H1 (cell line): ENCODE data around the gene CLEC2B. TPM values are rescaled to one million over a fixed set of nuclear protein-coding genes. Genes with fewer than 3 reads are reported as not detected.

Experiments used
- CTCF ChIA-PET: fragments of 300-600 bp; sonication (Branson Sonifier 250); formaldehyde crosslinking; loops from one replicate; lab custom pipeline; 2021; ENCODE audit not compliant: partially characterized antibody; lab: Charles Lee
- POLR2A ChIA-PET: fragments of 300-600 bp; sonication (Branson Sonifier 250); formaldehyde crosslinking; loops from one replicate; lab custom pipeline; 2021; ENCODE audit warnings: inconsistent platforms; ENCODE audit not compliant: partially characterized antibody; lab: Charles Lee
- DNase-seq, 2 experiments: peaks; one replicate each; pipeline versions ENCODE4 v3.0.0 to v3.0.0-alpha.2; 2010 to 2022; ENCODE audit warnings: low spot score in 2 of 2, low read depth in 1 of 2, mixed read lengths in 1 of 2
- FAIRE-seq: peaks from 2 replicates; lab custom pipeline; 2011; peaks lifted over from hg19 to GRCh38; lab: Jason Lieb, UNC
- H2AFZ ChIP-seq: 2 replicates; pipeline ENCODE4 v1.8.1; 2012; ENCODE audit warnings: low read length, inconsistent platforms
- H2AK5ac ChIP-seq: 2 replicates; pipeline ENCODE4 v1.6.1; 2013; ENCODE audit warnings: low read depth, low read length
- H2BK120ac ChIP-seq: replicated peaks from 2 replicates; pipeline ENCODE3; 2013; ENCODE audit warnings: low read depth, low read length, inconsistent platforms
- H2BK12ac ChIP-seq: 2 replicates; pipeline ENCODE4 v1.6.1; 2013; ENCODE audit warnings: low read depth, low read length
- H2BK15ac ChIP-seq: 2 replicates; pipeline ENCODE4 v1.6.1; 2013; ENCODE audit warnings: low read length
- H2BK20ac ChIP-seq: 2 replicates; pipeline ENCODE4 v1.6.1; 2013; ENCODE audit warnings: low read length
- H2BK5ac ChIP-seq: 2 replicates; pipeline ENCODE4 v1.6.1; 2013; ENCODE audit warnings: low read depth, low read length
- H3K14ac ChIP-seq: 2 replicates; pipeline ENCODE4 v1.6.1; 2013; ENCODE audit warnings: inconsistent platforms; ENCODE audit not compliant: insufficient read length
- H3K18ac ChIP-seq: 2 replicates; pipeline ENCODE4 v1.6.1; 2013; ENCODE audit warnings: low read length; ENCODE audit errors: extremely low read depth
- H3K23ac ChIP-seq: 2 replicates; pipeline ENCODE4 v1.6.1; 2013; ENCODE audit warnings: inconsistent platforms; ENCODE audit not compliant: insufficient read length
- H3K23me2 ChIP-seq: 2 replicates; pipeline ENCODE4 v1.6.1; 2013; ENCODE audit warnings: low read depth, low read length
- H3K27ac ChIP-seq: 2 replicates; pipeline ENCODE4 v1.6.1; 2011; ENCODE audit warnings: low read depth, low read length, inconsistent platforms
- H3K27me3 ChIP-seq, 4 experiments: replicated peaks in 1 of 4; 1 replicate in 1 of 4; 2 replicates in 3 of 4; pipeline versions ENCODE4 v1.6.1 to v1.8.1; 2011 to 2013; ENCODE audit warnings: low read length in 3 of 4, mild to moderate bottlenecking in 3 of 4, inconsistent platforms in 2 of 4, mixed read lengths in 2 of 4, moderate library complexity in 1 of 4; ENCODE audit not compliant: control insufficient read depth in 3 of 4, insufficient read depth in 3 of 4; ENCODE audit errors: extremely low read depth in 1 of 4
- H3K36me3 ChIP-seq, 4 experiments: 2 replicates each; pipeline versions ENCODE4 v1.6.1 to v1.8.1; 2011 to 2013; ENCODE audit warnings: mild to moderate bottlenecking in 4 of 4, low read length in 3 of 4, moderate library complexity in 2 of 4, control low read depth in 1 of 4, inconsistent platforms in 1 of 4; ENCODE audit not compliant: insufficient read depth in 4 of 4, control insufficient read depth in 2 of 4
- H3K4ac ChIP-seq: replicated peaks from 2 replicates; pipeline ENCODE3; 2013; ENCODE audit warnings: low read length, low read depth, mixed read lengths, inconsistent platforms; ENCODE audit not compliant: insufficient read length
- H3K4me1 ChIP-seq, 4 experiments: replicated peaks in 1 of 4; 1 replicate in 1 of 4; 2 replicates in 3 of 4; pipeline versions ENCODE4 v1.6.1 to v1.8.1; 2011 to 2013; ENCODE audit warnings: low read length in 3 of 4, inconsistent platforms in 2 of 4, mixed read lengths in 1 of 4; ENCODE audit not compliant: insufficient read depth in 4 of 4, control insufficient read depth in 3 of 4
- H3K4me2 ChIP-seq, 2 experiments: 2 replicates each; pipeline versions ENCODE4 v1.6.1 to v1.8.1; 2011 to 2013; ENCODE audit warnings: low read depth in 2 of 2, low read length in 2 of 2, control low read depth in 1 of 2, inconsistent platforms in 1 of 2, mild to moderate bottlenecking in 1 of 2; ENCODE audit not compliant: insufficient read depth in 1 of 2
- H3K4me3 ChIP-seq, 4 experiments: fragments of 200-600, 300-600 bp in 1 of 4; sonication (generic), shearing (Covaris generic), sonication (Bioruptor Twin) in 1 of 4; 2 replicates each; pipeline versions ENCODE4 v1.5.1 to v1.8.1; 2011 to 2016; ENCODE audit warnings: low read length in 4 of 4, low read depth in 3 of 4, control low read depth in 2 of 4, inconsistent platforms in 2 of 4, mild to moderate bottlenecking in 2 of 4, mixed read lengths in 1 of 4, moderate library complexity in 1 of 4; ENCODE audit not compliant: insufficient read depth in 2 of 4; ENCODE audit errors: extremely low read depth in 1 of 4
- H3K56ac ChIP-seq: replicated peaks from 2 replicates; pipeline ENCODE3; 2013; ENCODE audit warnings: low read depth, mild to moderate bottlenecking, mixed read lengths, low read length, inconsistent platforms; ENCODE audit not compliant: insufficient read length
- H3K79me1 ChIP-seq: 2 replicates; pipeline ENCODE4 v1.6.1; 2013; ENCODE audit warnings: low read depth, low read length, control low read depth
- H3K79me2 ChIP-seq, 2 experiments: 2 replicates each; pipeline versions ENCODE4 v1.6.1 to v1.8.1; 2012 to 2013; ENCODE audit warnings: low read length in 2 of 2, mild to moderate bottlenecking in 2 of 2, inconsistent platforms in 1 of 2; ENCODE audit not compliant: insufficient read depth in 2 of 2, control insufficient read depth in 1 of 2
- H3K9ac ChIP-seq, 4 experiments: replicated peaks in 1 of 4; 1 replicate in 1 of 4; 2 replicates in 3 of 4; pipeline versions ENCODE4 v1.6.1 to v1.8.1; 2011 to 2013; ENCODE audit warnings: low read depth in 3 of 4, low read length in 3 of 4, control low read depth in 2 of 4, mild to moderate bottlenecking in 2 of 4, moderate library complexity in 2 of 4, inconsistent platforms in 1 of 4; ENCODE audit errors: extremely low read depth in 1 of 4
- H3K9me3 ChIP-seq, 2 experiments: 2 replicates each; pipeline versions ENCODE4 v1.6.1 to v1.8.1; 2012 to 2013; ENCODE audit warnings: mild to moderate bottlenecking in 2 of 2, moderate library complexity in 2 of 2, control low read depth in 1 of 2, inconsistent platforms in 1 of 2, low read depth in 1 of 2, low read length in 1 of 2, mixed read lengths in 1 of 2; ENCODE audit not compliant: insufficient read depth in 2 of 2
- H4K20me1 ChIP-seq, 2 experiments: replicated peaks in 1 of 2; 2 replicates each; pipeline versions ENCODE3 to v1.8.1; 2011 to 2013; ENCODE audit warnings: inconsistent platforms in 2 of 2, low read length in 2 of 2, mild to moderate bottlenecking in 1 of 2; ENCODE audit not compliant: insufficient read depth in 2 of 2, control insufficient read depth in 1 of 2
- H4K5ac ChIP-seq: 2 replicates; pipeline ENCODE4 v1.6.1; 2013; ENCODE audit warnings: low read length, low read depth, mixed read lengths, inconsistent platforms; ENCODE audit not compliant: insufficient read length
- H4K8ac ChIP-seq: 2 replicates; pipeline ENCODE4 v1.8.0; 2013; ENCODE audit warnings: mild to moderate bottlenecking, moderate library complexity, low read length, inconsistent platforms; ENCODE audit not compliant: insufficient read depth; ENCODE audit errors: extremely low read depth
- H4K91ac ChIP-seq: replicated peaks from 2 replicates; pipeline ENCODE3; 2013; ENCODE audit warnings: low read length, mixed read lengths, inconsistent platforms; ENCODE audit not compliant: insufficient read length
- ASH2L ChIP-seq: fragments of 200-600, 300-600 bp; sonication (generic); IDR thresholded peaks from one replicate; pipeline ENCODE4 v1.7.1; 2017; ENCODE audit warnings: low read length
- CTBP2 ChIP-seq: IDR thresholded peaks from 2 replicates; pipeline ENCODE4 v1.7.0; 2011; ENCODE audit warnings: borderline replicate concordance, mild to moderate bottlenecking, moderate library complexity, mixed read lengths, low read length; ENCODE audit not compliant: insufficient read depth, insufficient read length
- KDM5A ChIP-seq: fragments of 200-600 bp; IDR thresholded peaks from 2 replicates; pipeline ENCODE4 v1.7.1; 2012; ENCODE audit warnings: mild to moderate bottlenecking, low read length, inconsistent platforms, mixed read lengths
- NRF1 ChIP-seq: IDR thresholded peaks from 2 replicates; pipeline ENCODE4 v1.6.1; 2011; ENCODE audit warnings: mild to moderate bottlenecking, low read depth, low read length, improper control_type of control experiment
- POLR2A ChIP-seq, 2 experiments: IDR thresholded peaks; 1 replicate in 1 of 2; 2 replicates in 1 of 2; pipeline ENCODE4 v1.6.1; 2011; ENCODE audit warnings: low read depth in 2 of 2, low read length in 2 of 2, mild to moderate bottlenecking in 2 of 2; ENCODE audit errors: control extremely low read depth in 1 of 2
- POU5F1 ChIP-seq: IDR thresholded peaks from 2 replicates; pipeline ENCODE4 v1.6.1; 2011; ENCODE audit warnings: low read depth, mild to moderate bottlenecking, low read length, moderate library complexity
- polyA plus RNA-seq, 7 experiments: library from polyadenylated mRNA; depleted of rRNA in 3 of 7; stranded (reverse) in 5 of 7; unstranded in 2 of 7; fragments of >200 nt in 5 of 7; fragments of 200-250 nt in 2 of 7; gene quantifications; 1 replicate in 5 of 7; 2 replicates in 1 of 7; 4 replicates in 1 of 7; pipeline versions ENCODE4 v1.2.1 to v1.2.3, GENCODE V29; 2011 to 2013; ENCODE audit warnings: missing spikeins in 2 of 7, mixed read lengths in 2 of 7
- total RNA-seq: library from RNA; stranded (reverse); fragmentation: NEBNext Ultra II Directional; extraction: Animal tissue kit (Norgen Biotek cat#: 25700); gene quantifications from 2 replicates; pipeline ENCODE4 v1.2.1, GENCODE V29; 2021
- TF ChIP-seq, protein P1 (sequence below), 3 experiments: IDR thresholded peaks; 1 replicate in 2 of 3; 2 replicates in 1 of 3; pipeline versions ENCODE4 v1.5.1 to v1.6.1; 2011; ENCODE audit warnings: low read length in 3 of 3, mild to moderate bottlenecking in 3 of 3, inconsistent platforms in 2 of 3, low read depth in 1 of 3, moderate library complexity in 1 of 3; ENCODE audit not compliant: insufficient read depth in 1 of 3; ENCODE audit errors: control extremely low read depth in 1 of 3

The CLEC2B gene
- total and polyA plus RNA-seq, 2 of the 8 experiments (the other 6 are each of a cell fraction or from before 2014, with no cell fraction given) = not detected

DNA sequence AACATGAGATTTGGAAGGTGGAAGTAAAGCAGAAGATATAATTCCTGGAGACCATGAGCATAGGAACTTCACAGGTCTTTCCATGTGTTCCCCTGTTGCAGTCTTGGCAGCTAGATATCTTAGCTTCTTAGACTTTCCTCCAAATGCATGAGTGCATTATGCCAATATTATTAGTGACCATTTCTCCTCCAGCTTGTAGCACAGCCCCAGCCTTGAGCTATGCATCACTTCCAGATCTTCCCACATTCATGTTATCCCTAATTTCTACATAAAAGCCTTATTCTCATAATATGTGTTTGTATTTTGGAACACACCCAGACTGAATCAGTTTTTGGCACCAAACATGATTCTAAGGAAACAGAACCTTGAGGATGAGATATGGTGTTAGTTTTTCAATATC lies 11.0 kb downstream of the CLEC2B start:
- Histone ChIP-seq H2BK20ac (no peak overlapping the region), H3K4me2 (no peak overlapping the region), H3K56ac (no peak overlapping the region), H2BK15ac (no peak overlapping the region), H3K18ac (no peak overlapping the region), H3K23ac (no peak overlapping the region), H3K79me2 (no peaks in the 10 kb centered on the region), H3K36me3 (no peaks in the 10 kb centered on the region), H3K4ac (no peak overlapping the region), H4K8ac (no peak overlapping the region), H4K20me1 (no peaks in the 10 kb centered on the region), H4K5ac (no peak overlapping the region), H3K27me3 (no peaks in the 10 kb centered on the region), H2BK12ac (no peak overlapping the region), H2AFZ (no peak overlapping the region), H3K9me3 (no peaks in the 10 kb centered on the region), H2AK5ac (no peak overlapping the region), H3K4me3 (no peak overlapping the region), H4K91ac (no peak overlapping the region), H3K27ac (no peak overlapping the region), H2BK5ac (no peak overlapping the region), H3K23me2 (no peaks in the 10 kb centered on the region), H2BK120ac (no peak overlapping the region), H3K9ac (no peak overlapping the region), H3K79me1 (no peaks in the 10 kb centered on the region), H3K14ac (no peak overlapping the region), H3K4me1 (no peaks in the 10 kb centered on the region)
- FAIRE-seq = no peak
- ChIA-PET POLR2A (no interaction called here), CTCF (interaction anchor here (0.6 to 1.6 kb wide), 3 partner anchors 16 to 59 kb away, joined by 3 to 5 read pairs (median 3); no protein-coding TSS in a partner anchor)
- DNase-seq = no peak
- TF ChIP-seq CTBP2 (no peak), NRF1 (no peak), ASH2L (no peak), POU5F1 (no peak), KDM5A (no peak), POLR2A (IDR thresholded peaks at IDR 0.05; ENCODE audit: control extremely low read depth in 1 of 2, low read depth in 2 of 2, low read length in 2 of 2) (no peak)
- TF ChIP-seq, protein P1, sequence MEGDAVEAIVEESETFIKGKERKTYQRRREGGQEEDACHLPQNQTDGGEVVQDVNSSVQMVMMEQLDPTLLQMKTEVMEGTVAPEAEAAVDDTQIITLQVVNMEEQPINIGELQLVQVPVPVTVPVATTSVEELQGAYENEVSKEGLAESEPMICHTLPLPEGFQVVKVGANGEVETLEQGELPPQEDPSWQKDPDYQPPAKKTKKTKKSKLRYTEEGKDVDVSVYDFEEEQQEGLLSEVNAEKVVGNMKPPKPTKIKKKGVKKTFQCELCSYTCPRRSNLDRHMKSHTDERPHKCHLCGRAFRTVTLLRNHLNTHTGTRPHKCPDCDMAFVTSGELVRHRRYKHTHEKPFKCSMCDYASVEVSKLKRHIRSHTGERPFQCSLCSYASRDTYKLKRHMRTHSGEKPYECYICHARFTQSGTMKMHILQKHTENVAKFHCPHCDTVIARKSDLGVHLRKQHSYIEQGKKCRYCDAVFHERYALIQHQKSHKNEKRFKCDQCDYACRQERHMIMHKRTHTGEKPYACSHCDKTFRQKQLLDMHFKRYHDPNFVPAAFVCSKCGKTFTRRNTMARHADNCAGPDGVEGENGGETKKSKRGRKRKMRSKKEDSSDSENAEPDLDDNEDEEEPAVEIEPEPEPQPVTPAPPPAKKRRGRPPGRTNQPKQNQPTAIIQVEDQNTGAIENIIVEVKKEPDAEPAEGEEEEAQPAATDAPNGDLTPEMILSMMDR (IDR thresholded peaks at IDR 0.05; ENCODE audit: control extremely low read depth in 1 of 3, insufficient read depth in 1 of 3, low read depth in 1 of 3, low read length in 3 of 3) = no peak
